Measurements from ENCODE around the gene ZSCAN31.
"Not testable (repeated sequence)": the region's sequence is repeated elsewhere in the genome, so short reads cannot be mapped to it uniquely, and the experiment has no call there.

The ZSCAN31 gene

DNA sequence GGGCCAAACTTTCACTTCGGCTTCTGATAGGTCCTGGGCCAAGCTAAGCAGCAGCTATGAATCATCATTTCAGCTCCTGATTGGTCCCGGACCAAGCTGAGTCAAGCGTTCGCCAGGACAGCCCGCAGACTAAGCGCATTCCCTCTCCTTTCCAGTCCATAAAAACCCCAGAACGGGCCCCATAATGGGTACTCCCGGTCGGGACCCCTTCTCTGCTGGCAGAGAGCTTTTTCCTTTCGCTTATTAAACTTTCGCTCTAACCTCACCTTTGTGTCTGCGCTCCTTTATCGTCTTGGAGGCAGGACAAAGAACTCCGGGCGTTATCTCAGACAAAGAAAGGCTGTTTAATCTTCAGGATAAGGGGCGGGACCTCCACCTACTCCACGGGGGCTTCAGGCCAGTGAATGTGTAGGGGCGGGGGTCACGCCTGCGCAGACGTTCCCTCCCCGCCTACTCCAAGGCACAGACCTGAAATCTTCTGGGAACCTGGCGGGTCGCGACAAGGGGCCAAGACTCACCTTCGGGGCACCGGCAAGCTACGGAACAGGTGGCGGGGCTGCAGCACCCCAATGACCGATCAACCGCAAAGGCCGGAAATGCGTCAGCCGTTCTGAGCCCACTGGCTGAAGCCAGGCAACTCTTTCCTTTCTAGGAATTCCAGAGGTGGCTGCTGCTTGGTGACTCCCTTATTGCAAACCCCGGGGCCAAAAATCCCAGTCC, at the start of gene ZSCAN31:
Gene ZSCAN31 (minus strand): TSS at position 585 of the 720 bp plus-strand sequence. CDS start 6,465 bp downstream, outside the sequence.
- ATAC-seq (replicated peaks) (peak; percentile 84), DNase-seq (peak; percentile 85)
- H3K27me3 Mint-ChIP-seq, result no peaks in the 10 kb centered on the region
- no peak within 1 kb of the TSS for H3K27ac Mint-ChIP-seq
- peaks cover 10 to 17% of the 10 kb centered on the region in 2 donors for H3K4me1 Mint-ChIP-seq
- peaks cover 3 to 4% of the 10 kb centered on the region in 2 donors for H3K36me3 Mint-ChIP-seq
- peaks cover 0 to 5% of the 10 kb centered on the region in 2 donors for H3K9me3 Mint-ChIP-seq
- H3K4me3 Mint-ChIP-seq, result no peak within 1 kb of the TSS

DNA sequence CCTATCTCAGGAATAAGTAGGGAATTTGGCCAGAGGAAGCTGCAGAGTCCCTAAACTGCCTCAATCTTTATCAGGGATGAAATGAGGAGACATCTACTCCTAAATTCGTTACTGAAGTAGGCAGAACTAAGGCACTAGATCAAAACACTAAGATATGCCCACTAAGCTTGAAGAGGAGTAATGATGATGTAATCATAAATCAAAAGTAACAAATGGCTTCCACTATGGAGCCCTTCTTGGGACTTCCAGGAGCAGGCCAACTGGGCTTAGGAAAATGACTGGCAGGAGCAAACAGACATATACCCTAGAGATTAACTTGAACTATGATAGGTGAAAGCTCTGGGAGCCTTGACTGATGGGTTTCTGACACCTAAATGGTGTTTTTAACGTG, 48.2 kb upstream of the ZSCAN31 start:
- DNase-seq (no peak), ATAC-seq (replicated peaks) (no peak)
- no peak overlapping the region for H3K4me3 Mint-ChIP-seq
- H3K27ac Mint-ChIP-seq, result no peak overlapping the region
- peaks cover 0 to 6% of the 10 kb centered on the region in 2 donors for H3K9me3 Mint-ChIP-seq
- H3K36me3 Mint-ChIP-seq, result peaks cover 45 to 64% of the 10 kb centered on the region in 2 donors
- H3K27me3 Mint-ChIP-seq, result no peaks in the 10 kb centered on the region
- peaks cover 15 to 34% of the 10 kb centered on the region in 2 donors for H3K4me1 Mint-ChIP-seq

DNA sequence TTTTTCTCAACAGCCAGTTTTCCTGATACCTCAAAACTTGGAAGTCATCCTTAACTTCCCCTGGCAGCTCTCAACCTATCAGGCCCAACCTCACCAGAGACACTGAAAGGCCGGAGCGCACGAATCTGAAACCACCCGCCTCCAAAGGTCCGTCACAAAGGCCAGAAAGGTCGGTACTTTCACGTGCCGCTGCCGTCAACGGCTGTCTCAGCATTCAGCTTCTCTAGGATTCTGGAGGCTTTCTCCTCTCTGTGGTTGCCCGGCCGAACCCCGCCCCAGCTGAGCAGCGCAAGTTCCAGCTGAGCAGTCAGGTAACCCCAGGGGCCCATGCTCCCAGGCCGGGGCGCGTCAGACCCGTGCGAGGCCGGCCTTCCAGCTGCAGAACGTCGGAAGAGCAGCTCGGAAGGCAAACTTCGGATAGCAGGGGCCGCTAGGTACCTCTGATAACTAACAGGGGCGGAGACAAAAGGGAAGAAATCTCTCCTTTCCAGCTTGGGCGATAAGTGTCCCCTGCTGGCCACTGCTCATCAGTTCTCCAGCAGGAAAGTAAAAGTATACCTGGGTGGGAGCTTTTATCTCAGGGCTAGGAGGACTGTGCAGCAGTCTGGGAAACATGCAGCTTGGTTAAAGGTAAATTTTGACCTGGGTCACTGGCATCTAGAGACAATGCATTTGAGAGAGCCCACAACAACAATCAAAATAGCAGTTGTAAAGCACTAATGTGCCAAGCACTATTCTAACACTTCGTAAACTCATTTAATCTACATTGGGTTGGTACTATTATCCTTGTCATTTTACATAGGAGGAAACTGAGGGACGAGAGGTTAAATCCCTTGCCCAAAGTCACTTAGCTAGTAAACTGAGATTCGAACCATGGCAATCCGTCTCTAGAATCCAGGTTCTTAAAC, 47.5 kb upstream of the ZSCAN31 start:
- ATAC-seq (replicated peaks) (peak; percentile 98 to 99), DNase-seq (peak; percentile 94)
- H3K27ac Mint-ChIP-seq, result peak overlapping the region; percentile 99
- no peaks in the 10 kb centered on the region for H3K27me3 Mint-ChIP-seq
- peaks cover 44 to 59% of the 10 kb centered on the region in 2 donors for H3K36me3 Mint-ChIP-seq
- H3K4me1 Mint-ChIP-seq, result peaks cover 14 to 34% of the 10 kb centered on the region in 2 donors
- H3K9me3 Mint-ChIP-seq, result peaks cover 0 to 6% of the 10 kb centered on the region in 2 donors
- H3K4me3 Mint-ChIP-seq, result peak overlapping the region; percentile 92 to 95

DNA sequence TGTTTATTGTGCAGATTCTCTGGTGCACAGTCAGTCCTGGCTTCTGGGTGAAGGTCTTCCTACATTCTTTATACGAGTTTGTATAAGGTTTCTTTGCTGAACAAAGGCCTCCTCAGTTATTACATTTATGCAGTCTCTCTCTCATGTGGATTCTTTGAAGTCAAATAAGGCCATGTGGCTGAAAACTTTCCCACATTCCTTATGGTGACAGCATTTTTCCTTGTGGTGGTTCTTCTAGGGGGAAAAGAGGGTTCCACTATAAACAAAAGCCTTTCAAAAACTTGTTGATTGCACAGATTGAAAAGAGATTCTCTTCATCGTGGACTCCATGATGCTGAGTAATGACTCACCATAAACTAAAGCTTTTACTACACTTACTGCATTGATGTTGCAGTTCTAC, 44.4 kb upstream of the ZSCAN31 start:
- peaks cover 16 to 34% of the 10 kb centered on the region in 2 donors for H3K4me1 Mint-ChIP-seq
- peaks cover 36 to 42% of the 10 kb centered on the region in 2 donors for H3K36me3 Mint-ChIP-seq
- no peak overlapping the region for H3K27ac Mint-ChIP-seq
- H3K4me3 Mint-ChIP-seq, result no peak overlapping the region
- peaks cover 0 to 8% of the 10 kb centered on the region in 2 donors for H3K9me3 Mint-ChIP-seq
- no peak for DNase-seq
- no peak for ATAC-seq (replicated peaks)
- no peaks in the 10 kb centered on the region for H3K27me3 Mint-ChIP-seq

DNA sequence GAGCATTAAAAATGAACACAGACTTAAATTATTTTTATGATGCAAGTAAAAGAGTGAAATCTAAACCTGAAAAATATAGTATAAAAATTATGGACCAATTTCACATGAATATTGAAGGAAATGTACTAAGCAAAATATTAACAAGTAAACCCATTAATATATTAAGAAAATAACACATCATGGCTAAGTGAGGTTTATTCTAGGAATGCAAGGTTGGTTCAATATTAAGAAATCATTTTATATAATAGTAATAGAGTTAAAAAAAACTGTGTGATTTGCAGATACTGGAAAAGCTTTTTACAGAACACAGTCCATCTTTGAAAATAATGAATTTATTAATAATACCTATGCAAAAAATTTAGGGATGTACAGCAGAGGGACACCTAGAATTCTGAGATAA, 42.7 kb upstream of the ZSCAN31 start:
- Mint-ChIP-seq H3K9me3 (peaks cover 0 to 8% of the 10 kb centered on the region in 2 donors), H3K4me3 (no peak overlapping the region), H3K27ac (no peak overlapping the region), H3K36me3 (peaks cover 39 to 48% of the 10 kb centered on the region in 2 donors), H3K27me3 (no peaks in the 10 kb centered on the region), H3K4me1 (peaks cover 16 to 30% of the 10 kb centered on the region in 2 donors)
- DNase-seq, result no peak
- no peak for ATAC-seq (replicated peaks)

DNA sequence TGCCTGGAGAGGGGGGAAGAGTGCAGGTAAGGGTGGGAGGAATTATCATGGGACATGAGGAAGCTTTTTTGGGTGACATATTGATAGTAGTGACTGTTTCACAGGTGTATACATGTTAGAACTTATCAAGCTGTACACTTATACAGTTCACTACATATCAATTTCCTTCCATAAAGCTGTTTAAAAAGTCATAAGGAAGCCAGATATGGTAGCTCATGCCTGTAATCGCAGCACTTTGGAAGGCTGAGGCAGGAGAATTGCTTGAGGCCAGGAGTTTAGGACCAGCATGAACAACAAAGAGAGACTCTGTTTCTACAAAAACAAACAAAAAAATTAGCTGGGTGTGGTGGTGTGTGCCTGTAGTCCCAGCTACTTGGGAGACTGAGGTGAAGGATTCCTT, 41.9 kb upstream of the ZSCAN31 start:
- Mint-ChIP-seq H3K9me3 (peaks cover 0 to 5% of the 10 kb centered on the region in 2 donors), H3K36me3 (peaks cover 36 to 42% of the 10 kb centered on the region in 2 donors), H3K27me3 (no peaks in the 10 kb centered on the region), H3K4me1 (peaks cover 10 to 22% of the 10 kb centered on the region in 2 donors), H3K27ac (no peak overlapping the region), H3K4me3 (no peak overlapping the region)
- ATAC-seq (replicated peaks), result no peak
- no peak for DNase-seq

DNA sequence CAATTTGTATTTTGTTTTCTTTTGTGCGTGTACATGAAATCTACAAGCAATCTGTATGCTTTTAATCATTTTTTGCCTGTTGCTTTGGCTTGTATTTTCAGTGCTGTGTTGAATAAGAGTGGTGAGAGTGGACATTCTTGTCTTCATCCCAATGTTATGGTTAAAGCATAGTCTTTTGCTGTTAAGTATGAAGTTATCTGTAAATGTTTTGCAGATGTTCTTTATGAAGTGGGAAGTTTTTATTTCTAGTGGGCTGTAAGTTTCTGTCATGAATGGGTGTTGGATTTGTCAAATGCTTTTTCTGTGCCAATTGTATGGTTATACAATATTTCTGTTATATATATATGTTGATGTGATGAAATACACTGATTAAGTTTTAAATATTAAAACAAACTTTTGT, 38.0 kb upstream of the ZSCAN31 start:
- no peak for ATAC-seq (replicated peaks)
- peaks cover 0 to 3% of the 10 kb centered on the region in 2 donors for H3K9me3 Mint-ChIP-seq
- H3K27me3 Mint-ChIP-seq, result no peaks in the 10 kb centered on the region
- no peak overlapping the region for H3K4me3 Mint-ChIP-seq
- no peak overlapping the region for H3K27ac Mint-ChIP-seq
- no peak for DNase-seq
- H3K4me1 Mint-ChIP-seq, result peaks cover 5 to 10% of the 10 kb centered on the region in 2 donors
- H3K36me3 Mint-ChIP-seq, result peaks cover 10 to 12% of the 10 kb centered on the region in 2 donors

DNA sequence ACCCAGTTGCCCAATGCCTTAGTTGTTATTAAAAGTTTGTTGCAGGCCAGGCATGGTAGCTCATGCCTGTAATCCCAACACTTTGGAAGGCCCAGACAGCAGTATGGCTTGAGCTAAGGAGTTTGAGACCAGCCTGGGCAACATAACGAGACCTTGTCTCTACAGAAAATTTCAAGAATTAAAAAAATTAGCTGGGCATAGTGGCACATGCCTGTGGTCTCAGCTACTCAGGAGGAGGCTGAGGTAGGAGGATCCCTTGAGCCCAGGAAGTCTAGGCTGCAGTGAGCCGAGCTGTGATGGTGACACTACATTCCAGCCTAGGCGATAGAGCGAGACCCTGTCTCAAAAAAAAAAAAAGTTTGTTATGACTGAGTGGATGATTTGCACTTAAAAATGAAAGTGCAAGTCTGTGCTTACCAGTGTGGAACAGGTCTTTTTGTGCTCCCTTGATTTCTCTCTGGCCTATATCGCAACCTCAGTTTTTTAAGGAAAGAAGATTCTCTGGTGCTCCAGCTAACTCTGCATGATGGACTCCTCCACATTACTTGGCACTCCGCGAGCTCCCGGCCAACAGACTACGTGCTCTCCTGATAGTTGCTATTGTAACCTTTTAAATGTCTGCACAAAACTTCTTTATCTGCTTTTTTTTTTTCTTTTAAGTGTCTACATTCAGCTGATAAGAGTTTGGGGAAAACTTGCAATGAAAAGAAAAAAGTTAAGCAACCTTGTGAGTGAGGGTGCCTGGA, 35.9 kb upstream of the ZSCAN31 start:
- Mint-ChIP-seq H3K9me3 (no peaks in the 10 kb centered on the region), H3K27ac (no peak overlapping the region), H3K36me3 (peaks cover 13 to 16% of the 10 kb centered on the region in 2 donors), H3K4me1 (peaks cover 8 to 20% of the 10 kb centered on the region in 2 donors), H3K4me3 (peak overlapping the region in 1 of 2 donors; percentile 39), H3K27me3 (no peaks in the 10 kb centered on the region)
- ATAC-seq (replicated peaks) (peak; percentile 82 to 87), DNase-seq (no peak)

DNA sequence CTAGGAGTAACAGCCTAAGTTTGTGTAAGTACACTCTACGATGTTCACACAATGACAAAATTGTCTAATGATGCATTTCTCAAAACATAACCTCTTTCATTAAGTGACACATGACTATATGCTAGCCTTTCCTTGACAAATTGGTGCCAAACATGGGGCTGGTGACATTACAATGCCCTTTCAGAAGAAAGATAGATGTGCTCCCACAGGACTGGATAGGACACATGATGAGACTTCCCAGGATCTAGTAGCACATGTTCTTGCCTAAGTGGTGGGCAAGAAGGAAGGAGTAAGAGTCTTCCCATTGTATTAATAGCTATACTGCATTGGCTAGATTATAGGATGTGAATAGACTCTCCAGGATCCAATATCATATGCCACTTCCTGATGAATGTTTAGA, 35.3 kb upstream of the ZSCAN31 start:
- DNase-seq, result no peak
- Mint-ChIP-seq H3K36me3 (peaks cover 16 to 19% of the 10 kb centered on the region in 2 donors), H3K27me3 (no peaks in the 10 kb centered on the region), H3K9me3 (no peaks in the 10 kb centered on the region), H3K27ac (no peak overlapping the region), H3K4me3 (no peak overlapping the region), H3K4me1 (peaks cover 8 to 20% of the 10 kb centered on the region in 2 donors)
- ATAC-seq (replicated peaks), result no peak

DNA sequence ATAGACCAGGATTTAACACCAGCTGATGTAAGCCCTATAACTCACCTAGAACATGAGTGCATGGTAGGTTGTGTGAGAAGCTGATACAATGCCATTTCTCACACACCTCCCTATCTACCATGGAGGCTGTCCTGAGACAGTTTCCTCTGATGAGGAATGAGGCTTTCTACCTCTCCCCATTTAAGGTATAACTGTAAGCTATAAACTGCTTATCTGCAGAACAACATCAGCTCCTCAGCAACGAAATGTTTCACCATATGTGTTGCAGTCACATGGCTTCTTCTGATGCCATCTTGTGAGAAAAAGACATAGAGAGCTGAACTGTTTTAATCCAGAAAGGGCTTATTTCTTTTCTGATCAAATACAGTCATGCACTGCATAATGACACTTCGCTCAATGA, 34.5 kb upstream of the ZSCAN31 start:
- H3K36me3 Mint-ChIP-seq, result peaks cover 24 to 25% of the 10 kb centered on the region in 2 donors
- ATAC-seq (replicated peaks) (no peak), DNase-seq (no peak)
- H3K4me3 Mint-ChIP-seq, result no peak overlapping the region
- peaks cover 8 to 20% of the 10 kb centered on the region in 2 donors for H3K4me1 Mint-ChIP-seq
- no peaks in the 10 kb centered on the region for H3K9me3 Mint-ChIP-seq
- H3K27ac Mint-ChIP-seq, result no peak overlapping the region
- no peaks in the 10 kb centered on the region for H3K27me3 Mint-ChIP-seq

DNA sequence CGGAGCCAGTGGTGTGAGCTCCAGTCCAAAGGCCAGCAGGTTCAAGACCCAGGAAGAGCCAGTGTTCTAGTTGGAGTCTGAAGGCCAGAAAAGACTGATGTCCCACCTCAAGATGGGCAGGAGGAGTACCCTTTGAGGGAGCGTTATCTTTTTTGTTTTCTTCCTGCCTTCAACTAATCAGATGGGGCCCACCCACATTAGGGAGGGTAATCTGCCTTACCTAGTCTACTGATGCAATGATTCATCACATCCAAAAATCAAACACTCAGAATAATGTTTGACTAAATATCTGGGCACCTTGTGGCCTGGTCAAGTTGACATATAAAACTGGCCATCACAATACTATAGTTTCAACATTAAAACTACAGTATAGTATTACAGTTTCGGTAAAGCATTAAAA, 33.5 kb upstream of the ZSCAN31 start:
- no peak for ATAC-seq (replicated peaks)

DNA sequence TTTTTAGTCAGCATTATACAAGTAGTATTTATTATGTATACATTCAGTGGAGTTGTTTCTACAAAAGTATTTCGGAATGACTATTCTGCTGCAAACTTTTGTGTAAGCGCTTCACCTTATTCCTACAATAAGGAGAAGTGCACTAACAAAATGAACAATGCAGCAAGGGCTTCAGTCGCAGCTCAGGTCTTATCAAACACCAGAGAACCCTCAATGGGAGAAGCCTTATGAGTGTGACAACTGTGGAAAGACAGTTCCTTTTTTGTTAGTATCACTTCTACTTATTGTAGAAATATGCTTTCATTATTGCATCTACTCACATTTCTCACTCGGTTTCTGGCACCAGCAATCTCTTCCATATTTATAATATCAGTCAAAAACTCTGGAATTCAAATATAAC, 32.6 kb upstream of the ZSCAN31 start:
- peaks cover 8 to 20% of the 10 kb centered on the region in 2 donors for H3K4me1 Mint-ChIP-seq
- peak; percentile 96 for ATAC-seq (replicated peaks)
- peaks cover 32 to 33% of the 10 kb centered on the region in 2 donors for H3K36me3 Mint-ChIP-seq
- H3K27me3 Mint-ChIP-seq, result no peaks in the 10 kb centered on the region
- DNase-seq, result peak; percentile 17
- no peak overlapping the region for H3K4me3 Mint-ChIP-seq
- H3K9me3 Mint-ChIP-seq, result no peaks in the 10 kb centered on the region
- peak overlapping the region; percentile 31 for H3K27ac Mint-ChIP-seq

More for the DNA sequence above, 33.5 kb upstream of the ZSCAN31 start:
- H3K4me3 Mint-ChIP-seq, result no peak overlapping the region
- no peaks in the 10 kb centered on the region for H3K27me3 Mint-ChIP-seq
- DNase-seq, result no peak
- H3K27ac Mint-ChIP-seq, result no peak overlapping the region
- H3K4me1 Mint-ChIP-seq, result peaks cover 8 to 20% of the 10 kb centered on the region in 2 donors
- peaks cover 28 to 30% of the 10 kb centered on the region in 2 donors for H3K36me3 Mint-ChIP-seq
- H3K9me3 Mint-ChIP-seq, result no peaks in the 10 kb centered on the region

DNA sequence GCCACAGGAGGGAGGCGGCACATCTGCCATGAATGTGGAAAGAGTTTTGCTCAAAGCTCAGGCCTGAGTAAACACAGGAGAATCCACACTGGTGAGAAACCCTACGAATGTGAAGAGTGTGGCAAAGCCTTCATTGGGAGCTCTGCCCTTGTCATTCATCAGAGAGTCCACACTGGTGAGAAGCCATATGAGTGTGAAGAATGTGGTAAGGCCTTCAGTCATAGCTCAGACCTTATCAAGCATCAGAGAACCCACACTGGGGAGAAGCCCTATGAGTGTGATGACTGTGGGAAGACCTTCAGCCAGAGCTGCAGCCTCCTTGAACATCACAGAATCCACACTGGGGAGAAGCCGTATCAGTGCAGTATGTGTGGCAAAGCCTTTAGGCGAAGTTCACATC, 29.6 kb upstream of the ZSCAN31 start:
- ATAC-seq (replicated peaks), result not testable (repeated sequence)
- H3K27ac Mint-ChIP-seq, result peak overlapping the region; percentile 81

DNA sequence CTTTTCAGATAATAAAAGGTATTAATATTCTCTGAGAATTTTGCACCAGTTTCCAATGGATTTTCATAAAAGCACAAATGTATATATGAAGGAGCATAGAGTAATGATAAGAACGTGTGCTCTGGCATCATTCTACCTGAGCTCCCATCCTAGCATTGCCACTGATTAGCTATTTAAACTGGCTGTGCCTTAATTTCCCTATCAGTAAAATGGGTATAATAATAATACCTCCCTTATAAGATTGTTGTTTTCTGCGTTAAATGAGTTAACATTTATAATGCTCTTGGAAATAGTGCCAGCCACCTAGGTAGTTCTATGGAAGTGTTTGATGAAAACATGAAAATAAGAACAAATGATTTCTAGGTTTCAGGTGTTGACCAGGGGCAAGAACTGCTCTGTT, 25.0 kb upstream of the ZSCAN31 start:
- Mint-ChIP-seq H3K36me3 (peaks cover 30 to 39% of the 10 kb centered on the region in 2 donors), H3K4me1 (peaks cover 4 to 13% of the 10 kb centered on the region in 2 donors), H3K9me3 (no peaks in the 10 kb centered on the region)

More for the DNA sequence above, 29.6 kb upstream of the ZSCAN31 start:
- DNase-seq, H3K9me3 Mint-ChIP-seq, H3K4me3 Mint-ChIP-seq, H3K27me3 Mint-ChIP-seq, H3K4me1 Mint-ChIP-seq: not testable (repeated sequence)
- peaks cover 41 to 46% of the 10 kb centered on the region in 2 donors for H3K36me3 Mint-ChIP-seq

More for the DNA sequence above, 25.0 kb upstream of the ZSCAN31 start:
- Mint-ChIP-seq H3K27ac (no peak overlapping the region), H3K4me3 (no peak overlapping the region), H3K27me3 (no peaks in the 10 kb centered on the region)
- ATAC-seq (replicated peaks), result no peak
- DNase-seq, result no peak
